HG03565 (cell line): Measurements from ENCODE around the gene C19orf81.

Experiments
- ATAC-seq: cut with Tn5 transposase; IDR thresholded peaks from one replicate; pipeline ENCODE4 v1.9.1; 2021; ENCODE audit warnings: mild to moderate bottlenecking, moderate library complexity; ENCODE audit not compliant: unreplicated experiment

Gene C19orf81

GRCh38 chr19:50708179-50708879 is 59.1 kb downstream of the C19orf81 start:
- no peak for ATAC-seq
